ENCODE data around the gene CAMK1D.

DNA sequence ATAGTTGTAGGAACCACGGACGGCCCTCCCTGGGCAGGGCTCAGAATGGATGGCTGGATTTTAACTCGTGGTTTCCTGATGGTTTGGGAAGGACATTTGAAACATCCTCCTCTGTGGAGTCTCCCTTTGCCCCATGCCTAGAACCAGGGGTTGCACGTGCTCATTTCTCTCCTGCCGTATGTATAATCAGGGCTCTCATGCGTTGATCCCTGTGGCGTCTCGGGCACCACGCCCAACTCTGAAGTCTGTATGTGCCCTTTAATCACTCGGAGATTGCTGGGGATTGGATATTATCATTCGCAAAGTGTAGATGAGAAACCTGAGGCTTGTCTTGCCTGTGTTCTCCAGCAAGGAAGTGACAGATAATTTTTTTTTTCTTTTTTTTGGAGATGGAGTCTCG, 257.1 kb downstream of the CAMK1D start:
- TF ChIP-seq, protein P1, sequence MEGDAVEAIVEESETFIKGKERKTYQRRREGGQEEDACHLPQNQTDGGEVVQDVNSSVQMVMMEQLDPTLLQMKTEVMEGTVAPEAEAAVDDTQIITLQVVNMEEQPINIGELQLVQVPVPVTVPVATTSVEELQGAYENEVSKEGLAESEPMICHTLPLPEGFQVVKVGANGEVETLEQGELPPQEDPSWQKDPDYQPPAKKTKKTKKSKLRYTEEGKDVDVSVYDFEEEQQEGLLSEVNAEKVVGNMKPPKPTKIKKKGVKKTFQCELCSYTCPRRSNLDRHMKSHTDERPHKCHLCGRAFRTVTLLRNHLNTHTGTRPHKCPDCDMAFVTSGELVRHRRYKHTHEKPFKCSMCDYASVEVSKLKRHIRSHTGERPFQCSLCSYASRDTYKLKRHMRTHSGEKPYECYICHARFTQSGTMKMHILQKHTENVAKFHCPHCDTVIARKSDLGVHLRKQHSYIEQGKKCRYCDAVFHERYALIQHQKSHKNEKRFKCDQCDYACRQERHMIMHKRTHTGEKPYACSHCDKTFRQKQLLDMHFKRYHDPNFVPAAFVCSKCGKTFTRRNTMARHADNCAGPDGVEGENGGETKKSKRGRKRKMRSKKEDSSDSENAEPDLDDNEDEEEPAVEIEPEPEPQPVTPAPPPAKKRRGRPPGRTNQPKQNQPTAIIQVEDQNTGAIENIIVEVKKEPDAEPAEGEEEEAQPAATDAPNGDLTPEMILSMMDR (IDR thresholded peaks at IDR 0.05): no peak
- TF ChIP-seq POLR2A (IDR thresholded peaks at IDR 0.05): no peak
- TF ChIP-seq POLR2AphosphoS5 (IDR thresholded peaks at IDR 0.05): no peak

All from stomach (tissue), 4 donors.